ENCODE measurements around the gene TACR1.

DNA sequence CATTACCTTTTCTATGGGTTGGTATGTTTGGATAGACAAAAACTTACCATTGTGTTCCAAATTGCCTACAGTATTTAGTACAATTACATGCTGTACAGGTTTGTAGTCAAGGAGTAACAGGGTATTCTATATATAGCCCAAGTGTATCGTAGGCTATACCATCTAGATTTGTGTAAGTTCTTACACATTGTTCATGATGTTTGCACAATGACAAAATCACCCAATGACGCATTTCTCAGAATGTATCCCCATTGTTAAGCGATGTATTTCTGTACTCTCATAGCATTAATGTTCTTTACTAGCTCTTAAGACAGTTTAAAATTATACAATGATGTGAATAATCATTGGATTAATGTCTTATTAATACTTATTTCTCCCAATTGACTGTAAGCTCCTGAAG, 16.7 kb downstream of the TACR1 start:
- TF ChIP-seq EZH2 (IDR thresholded peaks at IDR 0.05; ENCODE audit: borderline replicate concordance, low read depth, low read length, poor library complexity, severe bottlenecking) = no peak
- TF ChIP-seq, protein P1, sequence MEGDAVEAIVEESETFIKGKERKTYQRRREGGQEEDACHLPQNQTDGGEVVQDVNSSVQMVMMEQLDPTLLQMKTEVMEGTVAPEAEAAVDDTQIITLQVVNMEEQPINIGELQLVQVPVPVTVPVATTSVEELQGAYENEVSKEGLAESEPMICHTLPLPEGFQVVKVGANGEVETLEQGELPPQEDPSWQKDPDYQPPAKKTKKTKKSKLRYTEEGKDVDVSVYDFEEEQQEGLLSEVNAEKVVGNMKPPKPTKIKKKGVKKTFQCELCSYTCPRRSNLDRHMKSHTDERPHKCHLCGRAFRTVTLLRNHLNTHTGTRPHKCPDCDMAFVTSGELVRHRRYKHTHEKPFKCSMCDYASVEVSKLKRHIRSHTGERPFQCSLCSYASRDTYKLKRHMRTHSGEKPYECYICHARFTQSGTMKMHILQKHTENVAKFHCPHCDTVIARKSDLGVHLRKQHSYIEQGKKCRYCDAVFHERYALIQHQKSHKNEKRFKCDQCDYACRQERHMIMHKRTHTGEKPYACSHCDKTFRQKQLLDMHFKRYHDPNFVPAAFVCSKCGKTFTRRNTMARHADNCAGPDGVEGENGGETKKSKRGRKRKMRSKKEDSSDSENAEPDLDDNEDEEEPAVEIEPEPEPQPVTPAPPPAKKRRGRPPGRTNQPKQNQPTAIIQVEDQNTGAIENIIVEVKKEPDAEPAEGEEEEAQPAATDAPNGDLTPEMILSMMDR (conservative IDR thresholded peaks at IDR 0.05; ENCODE audit: low read depth, low read length) = no peak

Measured in A673 (cell line).